ENCODE measurements around the gene TBC1D5.
"Not testable (repeated sequence)": the region's sequence is repeated elsewhere in the genome, so short reads cannot be mapped to it uniquely, and the experiment has no call there.

Gene TBC1D5

GRCh38 chr3:17742102-17742879, at the start of gene TBC1D5:
Gene TBC1D5, minus strand, starts transcription at chr3:17742631. Its CDS starts 234,061 bp downstream, at chr3:17508570.
- peak; percentile 98 for DNase-seq

GRCh38 chr3:17783426-17783825, 41.0 kb upstream of the TBC1D5 start:
- DNase-seq, result no peak

GRCh38 chr3:17782751-17783150, 40.3 kb upstream of the TBC1D5 start:
- no peak for DNase-seq

GRCh38 chr3:17780369-17780768, 37.9 kb upstream of the TBC1D5 start:
- not testable (repeated sequence) for DNase-seq

- DNase-seq, result not testable (repeated sequence)
Observed at GRCh38 chr3:17779304-17780250, 37.1 kb upstream of the TBC1D5 start.

GRCh38 chr3:17777326-17777725, 34.9 kb upstream of the TBC1D5 start:
- DNase-seq, result not testable (repeated sequence)

GRCh38 chr3:17775073-17775472, 32.6 kb upstream of the TBC1D5 start:
- DNase-seq, result no peak

GRCh38 chr3:17774180-17774910, 31.9 kb upstream of the TBC1D5 start:
- DNase-seq, result not testable (repeated sequence)

GRCh38 chr3:17772556-17772955, 30.1 kb upstream of the TBC1D5 start:
- DNase-seq, result no peak

- DNase-seq, result no peak
Observed at GRCh38 chr3:17771177-17772017, 29.0 kb upstream of the TBC1D5 start.

- DNase-seq, result no peak
Observed at GRCh38 chr3:17770682-17771081, 28.3 kb upstream of the TBC1D5 start.

- no peak for DNase-seq
Observed at GRCh38 chr3:17765819-17766472, 23.5 kb upstream of the TBC1D5 start.

GRCh38 chr3:17761563-17761962, 19.1 kb upstream of the TBC1D5 start:
- DNase-seq, result no peak

GRCh38 chr3:17759901-17760300, 17.5 kb upstream of the TBC1D5 start:
- no peak for DNase-seq

- DNase-seq, result no peak
Observed at GRCh38 chr3:17755836-17756235, 13.4 kb upstream of the TBC1D5 start.

- DNase-seq, result no peak
Observed at GRCh38 chr3:17753632-17753992, 11.2 kb upstream of the TBC1D5 start.

- no peak for DNase-seq
Observed at GRCh38 chr3:17752876-17753631, 10.6 kb upstream of the TBC1D5 start.

GRCh38 chr3:17752436-17752835, 10.0 kb upstream of the TBC1D5 start:
- no peak for DNase-seq

- DNase-seq, result no peak
Observed at GRCh38 chr3:17749705-17750293, 7.4 kb upstream of the TBC1D5 start.

- no peak for DNase-seq
Observed at GRCh38 chr3:17749281-17749680, 6.8 kb upstream of the TBC1D5 start.

- no peak for DNase-seq
Observed at GRCh38 chr3:17747890-17748247, 5.4 kb upstream of the TBC1D5 start.
